ENCODE results near the gene NECTIN2. TPM values are rescaled to one million over a fixed set of nuclear protein-coding genes. Genes with fewer than 3 reads are reported as not detected.

Gene NECTIN2
- total RNA-seq, 1 experiment from 2014 or later, result 76.7 TPM

GRCh38 chr19:44809577-44810233 lies 36.4 kb upstream of the NECTIN2 start:
- DNase-seq (ENCODE audit: low spot score), result no peak
- TF ChIP-seq EZH2 (IDR thresholded peaks at IDR 0.05; ENCODE audit: borderline replicate concordance, low read depth, low read length, poor library complexity, severe bottlenecking) (no peak), CTCF (conservative IDR thresholded peaks at IDR 0.05; ENCODE audit: low read depth, low read length) (no peak)
- H3K27me3 ChIP-seq (replicated peaks; ENCODE audit: insufficient read depth, low read depth, low read length, poor library complexity), result no peaks in the 10 kb centered on the region
- H3K27ac ChIP-seq (ENCODE audit: low read depth, low read length, poor library complexity, severe bottlenecking), result no peak overlapping the region
- no peaks in the 10 kb centered on the region for H3K36me3 ChIP-seq (ENCODE audit: insufficient read depth, low read length, poor library complexity, severe bottlenecking)
- no TSS peak for BruUV-seq (replicated peaks)
- H3K9me3 ChIP-seq (ENCODE audit: low read depth, low read length, poor library complexity, severe bottlenecking), result no peaks in the 10 kb centered on the region
- peak overlapping the region; percentile 51 for H3K4me3 ChIP-seq (ENCODE audit: low read depth, low read length, poor library complexity, severe bottlenecking)
- intact Hi-C loops (cut with micrococcal nuclease; ENCODE audit: unreplicated experiment), result no loop called here
- no peaks in the 10 kb centered on the region for H3K4me1 ChIP-seq (ENCODE audit: insufficient read depth, low read length, poor library complexity, severe bottlenecking)
- ChIA-PET POLR2A (ENCODE audit: low non-redundant PET) (no interaction called here), CTCF (no interaction called here)

- DNase-seq (ENCODE audit: low spot score), result no peak
- Histone ChIP-seq H3K9me3 (ENCODE audit: low read depth, low read length, poor library complexity, severe bottlenecking) (no peaks in the 10 kb centered on the region), H3K4me3 (ENCODE audit: low read depth, low read length, poor library complexity, severe bottlenecking) (no peak overlapping the region), H3K27me3 (replicated peaks; ENCODE audit: insufficient read depth, low read depth, low read length, poor library complexity) (no peaks in the 10 kb centered on the region), H3K4me1 (ENCODE audit: insufficient read depth, low read length, poor library complexity, severe bottlenecking) (no peaks in the 10 kb centered on the region), H3K27ac (ENCODE audit: low read depth, low read length, poor library complexity, severe bottlenecking) (no peak overlapping the region), H3K36me3 (ENCODE audit: insufficient read depth, low read length, poor library complexity, severe bottlenecking) (no peaks in the 10 kb centered on the region)
- no TSS peak for BruUV-seq (replicated peaks)
- ChIA-PET CTCF (no interaction called here), POLR2A (ENCODE audit: low non-redundant PET) (no interaction called here)
- no peak for TF ChIP-seq EZH2 (IDR thresholded peaks at IDR 0.05; ENCODE audit: borderline replicate concordance, low read depth, low read length, poor library complexity, severe bottlenecking)
- TF ChIP-seq CTCF (conservative IDR thresholded peaks at IDR 0.05; ENCODE audit: low read depth, low read length), result no peak
- intact Hi-C loops (cut with micrococcal nuclease; ENCODE audit: unreplicated experiment), result no loop called here
Measured at GRCh38 chr19:44810234-44811121, 35.6 kb upstream of the NECTIN2 start.

- H3K36me3 ChIP-seq (ENCODE audit: insufficient read depth, low read length, poor library complexity, severe bottlenecking), result no peaks in the 10 kb centered on the region
- CTCF ChIA-PET, result no interaction called here
Measured at GRCh38 chr19:44811122-44811419, 35.0 kb upstream of the NECTIN2 start.

More at GRCh38 chr19:44811122-44811419, 35.0 kb upstream of the NECTIN2 start:
- H3K27ac ChIP-seq (ENCODE audit: low read depth, low read length, poor library complexity, severe bottlenecking), result no peak overlapping the region
- no TSS peak for BruUV-seq (replicated peaks)
- POLR2A ChIA-PET (ENCODE audit: low non-redundant PET), result no interaction called here
- no peaks in the 10 kb centered on the region for H3K9me3 ChIP-seq (ENCODE audit: low read depth, low read length, poor library complexity, severe bottlenecking)
- no peak for TF ChIP-seq EZH2 (IDR thresholded peaks at IDR 0.05; ENCODE audit: borderline replicate concordance, low read depth, low read length, poor library complexity, severe bottlenecking)
- no peak for TF ChIP-seq CTCF (conservative IDR thresholded peaks at IDR 0.05; ENCODE audit: low read depth, low read length)
- no peak overlapping the region for H3K4me3 ChIP-seq (ENCODE audit: low read depth, low read length, poor library complexity, severe bottlenecking)
- DNase-seq (ENCODE audit: low spot score), result no peak
- intact Hi-C loops (cut with micrococcal nuclease; ENCODE audit: unreplicated experiment), result no loop called here
- no peaks in the 10 kb centered on the region for H3K27me3 ChIP-seq (replicated peaks; ENCODE audit: insufficient read depth, low read depth, low read length, poor library complexity)
- no peaks in the 10 kb centered on the region for H3K4me1 ChIP-seq (ENCODE audit: insufficient read depth, low read length, poor library complexity, severe bottlenecking)

Measured in A673 (cell line).